Progenitor cell of endocrine pancreas (in vitro differentiated cells): Measurements from ENCODE around the gene RSF1. TPM values are rescaled to one million over a fixed set of nuclear protein-coding genes. Genes with fewer than 3 reads are reported as not detected.

ENCODE experiments used
- DNase-seq: peaks from one replicate; pipeline ENCODE4 v3.0.0; 2021; ENCODE audit warnings: low spot score; ENCODE audit not compliant: unreplicated experiment
- H3K27ac Mint-ChIP-seq: 2 replicates; pipeline ENCODE4 v1.8.0; 2021; ENCODE audit warnings: mild to moderate bottlenecking, moderate library complexity, mixed read lengths
- H3K27me3 Mint-ChIP-seq: 2 replicates; pipeline ENCODE4 v1.8.0; 2021; ENCODE audit warnings: mixed read lengths
- H3K36me3 Mint-ChIP-seq: 2 replicates; pipeline ENCODE4 v1.8.0; 2022; ENCODE audit warnings: mixed read lengths; ENCODE audit not compliant: insufficient read depth
- H3K4me1 Mint-ChIP-seq: 2 replicates; pipeline ENCODE4 v1.8.0; 2021; ENCODE audit warnings: low read depth, mixed read lengths
- H3K4me3 Mint-ChIP-seq: 2 replicates; pipeline ENCODE4 v1.8.0; 2021; ENCODE audit warnings: low read depth, mild to moderate bottlenecking, moderate library complexity, mixed read lengths
- H3K9me3 Mint-ChIP-seq: 2 replicates; pipeline ENCODE4 v1.8.0; 2021; ENCODE audit warnings: low read depth, mixed read lengths
- CTCF ChIP-seq: fragments of 200-600 bp; sonication (generic); IDR thresholded peaks from one replicate; pipeline ENCODE4 v1.5.0; 2021; ENCODE audit warnings: antibody characterized with exemption, mild to moderate bottlenecking; ENCODE audit not compliant: unreplicated experiment
- total RNA-seq: library from RNA; stranded (reverse); gene quantifications from 2 replicates; pipeline ENCODE4 v1.2.1, GENCODE V29; 2021

Gene RSF1
- total RNA-seq, 1 donor from 2014 or later, result 88.0 TPM

DNA sequence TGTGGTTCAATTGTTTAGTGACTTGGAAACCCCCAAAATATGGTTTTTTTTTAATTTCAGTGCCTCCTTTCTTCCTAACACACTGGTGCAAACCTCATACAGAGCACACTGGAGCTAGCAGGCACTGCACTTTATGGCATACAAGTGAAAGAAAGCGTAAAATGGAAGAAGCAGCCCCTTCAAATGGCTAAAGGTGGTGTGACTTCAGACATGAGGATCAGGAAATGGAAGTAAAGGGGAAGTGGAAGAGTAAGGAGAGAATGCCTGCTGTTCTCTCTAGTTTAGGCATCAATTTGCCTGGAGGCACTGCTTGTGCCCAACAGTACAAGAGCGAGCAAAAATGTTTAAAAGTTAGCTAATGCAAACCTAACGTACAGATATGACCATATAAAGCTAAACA, 5.7 kb downstream of the RSF1 start:
- Mint-ChIP-seq H3K27me3 (no peaks in the 10 kb centered on the region), H3K4me1 (peaks cover 2% of the 10 kb centered on the region), H3K4me3 (no peak overlapping the region), H3K27ac (peak overlapping the region; percentile 49), H3K9me3 (peaks cover 6% of the 10 kb centered on the region), H3K36me3 (peaks cover 16% of the 10 kb centered on the region)
- no peak for TF ChIP-seq CTCF
- DNase-seq, result no peak

DNA sequence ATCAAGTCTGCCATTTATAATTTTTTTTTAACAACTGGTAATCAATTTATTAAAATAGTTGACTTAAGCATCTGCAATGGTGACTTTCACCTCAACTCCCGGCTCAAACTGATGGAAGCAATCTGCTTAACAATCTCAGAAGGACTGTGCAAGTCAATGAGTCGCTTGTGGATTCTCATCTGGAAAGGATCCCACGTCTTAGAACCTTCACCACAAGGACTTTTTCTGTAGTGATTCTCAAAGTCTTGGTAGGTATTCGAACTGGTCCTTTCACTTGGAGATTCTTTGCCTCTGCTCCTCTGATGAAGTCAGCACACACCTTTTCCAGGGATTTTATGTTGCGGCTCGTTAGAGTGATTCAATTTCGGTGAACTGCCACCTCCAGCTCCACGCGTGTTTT, 7.3 kb downstream of the RSF1 start:
- Mint-ChIP-seq H3K27ac (peak overlapping the region; percentile 59), H3K4me3 (no peak overlapping the region), H3K4me1 (peaks cover 5% of the 10 kb centered on the region), H3K27me3 (no peaks in the 10 kb centered on the region), H3K9me3 (peaks cover 6% of the 10 kb centered on the region), H3K36me3 (peaks cover 16% of the 10 kb centered on the region)
- DNase-seq, result no peak
- TF ChIP-seq CTCF, result no peak

GRCh38 chr11:77806993-77807392, 13.5 kb downstream of the RSF1 start:
- Mint-ChIP-seq H3K4me3 (no peak overlapping the region), H3K27me3 (no peaks in the 10 kb centered on the region), H3K27ac (no peak overlapping the region), H3K36me3 (peaks cover 7% of the 10 kb centered on the region), H3K4me1 (peaks cover 9% of the 10 kb centered on the region), H3K9me3 (no peaks in the 10 kb centered on the region)
- no peak for DNase-seq
- TF ChIP-seq CTCF, result no peak

DNA sequence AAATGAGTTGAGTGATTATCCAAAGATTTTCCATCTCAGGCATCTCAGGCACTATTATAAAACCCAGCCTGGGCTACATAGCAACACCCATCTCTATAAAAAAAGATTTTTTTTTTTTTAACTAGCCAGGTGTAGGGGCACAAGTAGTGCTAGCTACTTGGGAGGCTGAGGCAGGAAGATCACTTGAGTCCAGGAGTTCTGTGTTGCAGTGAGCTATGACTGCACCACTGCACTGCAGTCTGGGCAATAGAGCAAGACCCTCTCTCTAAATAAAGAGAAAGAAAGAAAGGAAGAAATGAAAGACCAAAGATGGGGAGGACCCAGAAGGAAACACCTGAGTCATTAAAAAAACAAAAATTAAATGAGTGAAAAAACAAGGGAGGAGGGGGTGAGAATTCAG, 14.1 kb downstream of the RSF1 start:
- Mint-ChIP-seq H3K4me3 (no peak overlapping the region), H3K36me3 (peaks cover 6% of the 10 kb centered on the region), H3K9me3 (no peaks in the 10 kb centered on the region), H3K27ac (peak overlapping the region; percentile 66), H3K4me1 (peaks cover 9% of the 10 kb centered on the region), H3K27me3 (no peaks in the 10 kb centered on the region)
- no peak for DNase-seq
- no peak for TF ChIP-seq CTCF

- Mint-ChIP-seq H3K4me1 (no peaks in the 10 kb centered on the region), H3K9me3 (peaks cover 3% of the 10 kb centered on the region), H3K27me3 (no peaks in the 10 kb centered on the region), H3K36me3 (peaks cover 10% of the 10 kb centered on the region), H3K27ac (peak overlapping the region; percentile 18), H3K4me3 (no peak overlapping the region)
- TF ChIP-seq CTCF, result no peak
- DNase-seq, result no peak
Observed at GRCh38 chr11:77801477-77801876, 19.0 kb downstream of the RSF1 start.
